Activated B cell treated with CpG ODN at 0.5 μM for 24 hours (primary cell): ENCODE data around the gene GID8. TPM values are rescaled to one million over a fixed set of nuclear protein-coding genes. Genes with fewer than 3 reads are reported as not detected.

ENCODE experiments used
- ATAC-seq: fragments of 200-7000 bp; cut with Tn5 transposase; one replicate; pipeline ENCODE4 v1.10.0; 2021; ENCODE audit warnings: low read depth, mild to moderate bottlenecking, moderate library complexity
- CTCF ChIA-PET: fragments of 350-600 bp; sonication (Branson Sonifier 250); formaldehyde crosslinking; loops from one replicate; lab custom pipeline; 2021; ENCODE audit warnings: antibody characterized with exemption; lab: Charles Lee
- POLR2A ChIA-PET: fragments of 350-600 bp; sonication (Branson Sonifier 250); formaldehyde crosslinking; loops from one replicate; lab custom pipeline; 2021; ENCODE audit warnings: antibody characterized with exemption; lab: Charles Lee
- DNase-seq: peaks from one replicate; pipeline ENCODE4 v3.0.0; 2022
- H3K27ac Mint-ChIP-seq: one replicate; pipeline ENCODE4 v1.8.0; 2020; ENCODE audit warnings: mixed read lengths
- H3K27me3 Mint-ChIP-seq: one replicate; pipeline ENCODE4 v1.8.0; 2021; ENCODE audit warnings: mixed read lengths
- H3K36me3 Mint-ChIP-seq: one replicate; pipeline ENCODE4 v1.8.0; 2021; ENCODE audit warnings: low read depth, mixed read lengths
- H3K4me1 Mint-ChIP-seq: one replicate; pipeline ENCODE4 v1.8.0; 2021; ENCODE audit warnings: mixed read lengths
- H3K4me3 Mint-ChIP-seq: one replicate; pipeline ENCODE4 v1.8.0; 2020; ENCODE audit warnings: mild to moderate bottlenecking, mixed read lengths
- H3K9me3 Mint-ChIP-seq: one replicate; pipeline ENCODE4 v1.8.0; 2020; ENCODE audit warnings: mixed read lengths
- intact Hi-C: fragments of 100-400 bp; cut with micrococcal nuclease; formaldehyde crosslinking; loops from one replicate; pipeline ENCODE4 v1.15.1; 2024
- total RNA-seq: library from RNA; stranded (reverse); gene quantifications from 2 replicates; pipeline ENCODE4 v1.2.3, GENCODE V29; 2022
- TF ChIP-seq, protein P1 (sequence below): fragments of 200-600 bp; IDR thresholded peaks from one replicate; pipeline ENCODE4 v1.8.0; 2022; ENCODE audit warnings: antibody characterized with exemption, mild to moderate bottlenecking

Gene GID8
- total RNA-seq, 1 donor from 2014 or later, result 43.1 TPM

DNA sequence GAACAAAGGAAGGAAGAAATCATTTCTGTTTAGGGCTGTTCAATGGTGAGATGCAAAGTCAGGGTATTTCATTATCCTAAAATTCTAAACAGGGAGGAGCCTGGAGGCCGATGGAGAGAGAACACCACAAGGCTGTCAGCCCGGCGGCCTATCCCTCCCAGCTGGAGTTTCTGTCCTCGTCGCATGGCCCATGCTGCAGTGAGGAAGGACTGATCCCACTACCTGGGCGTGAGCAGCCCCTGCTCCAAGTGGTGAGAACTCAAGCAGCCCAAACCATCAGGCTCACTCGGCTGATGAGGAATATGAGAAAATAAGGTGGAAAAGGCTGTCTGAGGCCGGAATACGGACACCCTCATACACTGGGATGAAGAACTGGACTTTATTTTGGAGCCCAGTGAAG, 42.4 kb upstream of the GID8 start:
- no peaks in the 10 kb centered on the region for H3K27me3 Mint-ChIP-seq
- ChIA-PET CTCF (interaction anchor here (1.7 kb wide), 1 partner anchor 113 kb away, joined by 4 read pairs; no protein-coding TSS in a partner anchor), POLR2A (no interaction called here)
- intact Hi-C loops, result no loop called here
- no peak overlapping the region for H3K4me3 Mint-ChIP-seq
- peaks cover 23% of the 10 kb centered on the region for H3K4me1 Mint-ChIP-seq
- ATAC-seq, result no peak
- H3K9me3 Mint-ChIP-seq, result no peaks in the 10 kb centered on the region
- no peak for DNase-seq
- peaks cover 57% of the 10 kb centered on the region for H3K36me3 Mint-ChIP-seq
- H3K27ac Mint-ChIP-seq, result no peak overlapping the region
- TF ChIP-seq, protein P1, sequence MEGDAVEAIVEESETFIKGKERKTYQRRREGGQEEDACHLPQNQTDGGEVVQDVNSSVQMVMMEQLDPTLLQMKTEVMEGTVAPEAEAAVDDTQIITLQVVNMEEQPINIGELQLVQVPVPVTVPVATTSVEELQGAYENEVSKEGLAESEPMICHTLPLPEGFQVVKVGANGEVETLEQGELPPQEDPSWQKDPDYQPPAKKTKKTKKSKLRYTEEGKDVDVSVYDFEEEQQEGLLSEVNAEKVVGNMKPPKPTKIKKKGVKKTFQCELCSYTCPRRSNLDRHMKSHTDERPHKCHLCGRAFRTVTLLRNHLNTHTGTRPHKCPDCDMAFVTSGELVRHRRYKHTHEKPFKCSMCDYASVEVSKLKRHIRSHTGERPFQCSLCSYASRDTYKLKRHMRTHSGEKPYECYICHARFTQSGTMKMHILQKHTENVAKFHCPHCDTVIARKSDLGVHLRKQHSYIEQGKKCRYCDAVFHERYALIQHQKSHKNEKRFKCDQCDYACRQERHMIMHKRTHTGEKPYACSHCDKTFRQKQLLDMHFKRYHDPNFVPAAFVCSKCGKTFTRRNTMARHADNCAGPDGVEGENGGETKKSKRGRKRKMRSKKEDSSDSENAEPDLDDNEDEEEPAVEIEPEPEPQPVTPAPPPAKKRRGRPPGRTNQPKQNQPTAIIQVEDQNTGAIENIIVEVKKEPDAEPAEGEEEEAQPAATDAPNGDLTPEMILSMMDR, result no peak

DNA sequence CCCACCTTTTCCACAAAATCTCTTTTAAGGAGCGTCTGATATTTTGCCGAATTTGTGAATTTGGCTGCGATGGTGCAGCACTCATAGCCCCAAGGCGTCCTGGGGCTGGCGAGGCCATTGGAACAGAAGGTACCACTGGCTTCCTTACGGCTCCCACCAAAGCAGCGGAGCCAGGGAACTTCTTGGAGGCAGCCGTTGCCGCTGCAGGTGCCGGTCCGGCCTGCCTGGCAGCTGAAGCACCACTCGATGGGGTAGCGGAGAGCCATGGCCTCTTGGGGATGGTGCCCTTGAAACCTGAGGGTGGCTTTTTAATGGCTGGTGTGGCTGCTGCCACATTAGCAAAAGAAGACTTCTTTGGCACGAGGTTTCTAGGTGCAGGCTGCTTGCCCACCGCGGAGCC, 41.4 kb upstream of the GID8 start:
- H3K36me3 Mint-ChIP-seq, result peaks cover 53% of the 10 kb centered on the region
- ChIA-PET POLR2A (no interaction called here), CTCF (no interaction called here)
- H3K9me3 Mint-ChIP-seq, result no peaks in the 10 kb centered on the region
- DNase-seq (no peak), ATAC-seq (no peak)
- TF ChIP-seq, protein P1, result no peak
- no peaks in the 10 kb centered on the region for H3K27me3 Mint-ChIP-seq
- no peak overlapping the region for H3K27ac Mint-ChIP-seq
- H3K4me3 Mint-ChIP-seq, result no peak overlapping the region
- H3K4me1 Mint-ChIP-seq, result peaks cover 25% of the 10 kb centered on the region
- intact Hi-C loops, result no loop called here

DNA sequence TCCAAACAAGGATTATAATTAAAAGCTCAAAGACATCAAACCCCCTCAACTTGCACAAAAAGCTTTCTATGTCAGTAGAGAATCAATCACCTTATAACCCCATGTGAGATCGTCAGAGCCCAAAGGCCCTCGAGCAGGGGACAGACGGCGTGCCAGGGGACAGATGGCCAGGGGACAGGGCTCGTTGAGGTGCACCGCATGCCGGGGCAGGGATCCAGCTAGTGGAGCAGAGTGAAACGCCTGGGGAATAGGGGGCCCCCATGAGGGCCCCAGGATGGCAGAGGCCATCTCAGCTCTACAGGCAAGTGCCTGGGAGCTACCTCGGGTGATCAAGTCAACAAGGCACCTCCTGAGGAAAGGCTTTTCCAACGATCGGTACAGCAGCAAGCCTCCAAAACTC, 40.3 kb upstream of the GID8 start:
- DNase-seq (no peak), ATAC-seq (no peak)
- ChIA-PET POLR2A (interaction anchor here (0.6 kb wide), 1 partner anchor 42 kb away, joined by 5 read pairs; no protein-coding TSS in a partner anchor), CTCF (interaction anchor here (1.2 to 2.5 kb wide), 3 partner anchors 10 to 112 kb away, joined by 3 to 8 read pairs (median 4); no protein-coding TSS in a partner anchor)
- TF ChIP-seq, protein P1, result no peak
- Mint-ChIP-seq H3K36me3 (peaks cover 52% of the 10 kb centered on the region), H3K27ac (no peak overlapping the region), H3K4me1 (peaks cover 25% of the 10 kb centered on the region), H3K4me3 (no peak overlapping the region), H3K9me3 (no peaks in the 10 kb centered on the region), H3K27me3 (no peaks in the 10 kb centered on the region)
- intact Hi-C loops, result no loop called here

DNA sequence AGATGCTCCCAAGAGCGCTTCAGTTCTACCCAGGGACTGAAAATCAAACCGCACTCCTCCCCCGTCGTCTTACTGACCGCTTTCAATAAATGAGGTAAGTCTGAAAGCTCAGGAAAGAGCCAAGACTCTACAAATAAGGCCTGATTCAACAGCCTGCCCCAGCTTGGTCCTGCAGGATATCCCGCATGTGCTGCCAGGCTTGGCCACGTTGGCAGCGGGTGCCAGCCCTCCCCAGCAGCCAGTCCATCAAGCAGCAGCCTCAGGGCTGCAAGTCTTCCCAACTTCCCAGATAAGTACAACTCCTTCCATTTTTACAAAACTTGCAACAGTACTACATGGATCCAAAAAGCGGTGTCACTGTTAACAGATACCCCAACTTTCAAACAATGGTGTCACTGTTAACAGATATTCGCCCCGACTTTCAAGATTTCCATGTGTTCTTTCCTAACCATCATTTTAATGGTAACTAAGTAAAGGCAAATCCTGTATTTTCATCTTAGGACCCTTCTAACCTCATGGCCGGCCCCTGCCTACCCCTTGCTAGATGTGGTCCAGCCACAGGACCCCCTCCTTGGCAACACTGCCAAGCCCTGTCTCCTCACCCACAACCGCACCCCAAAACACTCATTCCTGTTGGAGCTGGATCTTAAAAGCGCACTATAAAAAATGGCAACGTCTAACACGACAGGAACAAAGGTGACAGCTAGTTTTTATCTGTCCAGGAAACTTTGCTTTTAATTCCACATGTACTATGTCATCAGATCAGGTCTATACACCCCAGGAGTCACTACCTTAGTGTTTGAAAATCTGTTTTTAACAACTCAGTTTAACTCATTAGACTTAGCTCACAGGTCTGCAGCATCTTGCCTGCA, 39.6 kb upstream of the GID8 start:
- POLR2A ChIA-PET, result interaction anchor here (1.2 to 1.4 kb wide), 2 partner anchors 51 to 81 kb away, joined by 3 read pairs; no protein-coding TSS in a partner anchor
- TF ChIP-seq, protein P1, result no peak

More for the DNA sequence above, 39.6 kb upstream of the GID8 start:
- Mint-ChIP-seq H3K36me3 (peaks cover 52% of the 10 kb centered on the region), H3K4me1 (peaks cover 25% of the 10 kb centered on the region), H3K27me3 (no peaks in the 10 kb centered on the region), H3K9me3 (no peaks in the 10 kb centered on the region), H3K4me3 (no peak overlapping the region), H3K27ac (no peak overlapping the region)
- CTCF ChIA-PET, result interaction anchor here (1.2 to 2.5 kb wide), 3 partner anchors 11 to 111 kb away, joined by 3 to 8 read pairs (median 4); no protein-coding TSS in a partner anchor
- ATAC-seq (no peak), DNase-seq (no peak)
- intact Hi-C loops, result no loop called here
